AG09319 (cell line): ENCODE measurements around the gene MARCHF10.
"Not testable (repeated sequence)": the region's sequence is repeated elsewhere in the genome, so short reads cannot be mapped to it uniquely, and the experiment has no call there.

Experiments used
- DNase-seq: peaks from one replicate; pipeline ENCODE4 v3.0.0-alpha.2; 2010; ENCODE audit warnings: low read depth; ENCODE audit errors: extremely low read depth
- CTCF ChIP-seq: IDR thresholded peaks from 2 replicates; pipeline ENCODE4 v1.5.1; 2011; ENCODE audit warnings: low read depth, mild to moderate bottlenecking, inconsistent platforms, low read length, moderate library complexity

Gene MARCHF10

GRCh38 chr17:62848334-62848733, 40.2 kb upstream of the MARCHF10 start:
- DNase-seq = no peak
- TF ChIP-seq CTCF = no peak

- DNase-seq = no peak
- no peak for TF ChIP-seq CTCF
Observed at GRCh38 chr17:62847426-62847825, 39.3 kb upstream of the MARCHF10 start.

DNA sequence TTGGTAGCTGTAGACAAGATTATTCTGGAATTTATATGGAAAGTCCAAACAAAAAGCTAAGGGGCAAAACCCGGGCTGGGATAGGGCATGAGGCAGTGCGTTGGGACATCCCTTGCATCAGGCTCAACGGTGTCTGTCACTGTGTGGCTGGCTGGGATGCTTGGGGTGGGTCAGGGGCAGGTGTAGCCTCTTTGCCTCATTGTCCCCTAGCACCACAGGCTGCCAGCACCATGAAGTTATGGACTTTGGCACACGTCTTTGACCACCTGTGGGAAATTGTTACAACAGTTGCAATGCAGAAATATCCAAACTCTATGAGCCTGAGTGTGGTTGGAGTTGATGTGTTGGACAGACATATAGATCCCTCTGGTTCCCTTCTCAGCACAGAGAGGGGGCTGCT, 32.8 kb upstream of the MARCHF10 start:
- DNase-seq = no peak
- no peak for TF ChIP-seq CTCF

DNA sequence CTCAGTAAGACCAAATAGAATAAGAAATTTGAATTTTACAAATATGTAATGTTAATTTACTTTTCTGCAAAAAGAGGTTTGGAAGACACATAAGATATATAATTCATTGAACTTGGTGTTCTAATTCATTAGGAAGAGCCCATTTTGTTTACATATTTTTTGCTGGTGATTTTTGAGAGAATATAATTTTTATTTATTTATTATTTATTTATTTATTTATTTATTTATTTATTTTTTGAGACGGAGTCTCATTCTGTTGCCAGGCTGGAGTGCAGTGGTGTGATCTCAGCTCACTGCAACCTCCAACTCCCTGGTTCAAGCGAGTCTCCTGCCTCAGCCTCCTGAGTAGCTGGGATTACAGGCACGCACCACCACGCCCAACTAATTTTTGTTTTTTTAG, 25.7 kb upstream of the MARCHF10 start:
- not testable (repeated sequence) for DNase-seq

DNA sequence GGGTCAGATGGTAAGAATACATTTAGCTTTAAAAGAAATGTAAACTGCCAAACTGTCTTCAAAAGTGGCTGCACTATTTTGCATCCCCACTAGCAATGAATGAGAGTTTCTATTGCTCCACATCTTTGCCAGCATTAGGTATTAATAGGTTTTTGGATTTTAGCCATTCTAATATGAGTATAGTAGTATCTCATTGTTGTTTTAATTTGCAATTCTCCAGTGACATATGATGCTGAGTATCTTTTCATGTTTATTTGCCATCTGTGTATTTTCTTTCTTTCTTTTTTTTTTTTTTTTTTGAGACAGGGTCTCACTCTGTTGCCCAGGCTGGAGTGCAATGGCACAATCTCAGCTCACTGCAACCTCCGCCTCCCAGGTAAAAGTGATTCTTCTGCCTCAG, 24.3 kb upstream of the MARCHF10 start:
- no peak for DNase-seq
- no peak for TF ChIP-seq CTCF

DNA sequence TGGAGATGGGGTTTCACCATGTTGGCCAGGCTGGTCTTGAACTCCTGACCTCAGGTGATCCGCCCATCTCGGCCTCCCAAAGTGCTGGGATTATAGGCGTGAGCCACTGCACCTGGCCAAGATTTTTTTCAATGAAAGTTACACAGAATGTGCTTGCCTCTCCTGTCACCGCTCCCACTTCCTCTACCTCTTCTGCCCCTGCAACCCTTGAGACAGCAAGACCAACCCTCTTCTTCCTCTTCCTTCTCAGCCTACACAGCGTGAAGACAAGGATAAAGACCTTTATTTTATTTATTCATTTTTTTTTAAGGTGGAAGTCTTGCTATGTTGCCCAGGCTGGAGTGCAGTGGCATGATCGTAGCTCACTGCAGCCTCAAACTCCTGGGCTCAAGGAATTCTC, 23.0 kb upstream of the MARCHF10 start:
- not testable (repeated sequence) for DNase-seq

- no peak for TF ChIP-seq CTCF
- no peak for DNase-seq
Observed at GRCh38 chr17:62827746-62828485, 19.8 kb upstream of the MARCHF10 start.

DNA sequence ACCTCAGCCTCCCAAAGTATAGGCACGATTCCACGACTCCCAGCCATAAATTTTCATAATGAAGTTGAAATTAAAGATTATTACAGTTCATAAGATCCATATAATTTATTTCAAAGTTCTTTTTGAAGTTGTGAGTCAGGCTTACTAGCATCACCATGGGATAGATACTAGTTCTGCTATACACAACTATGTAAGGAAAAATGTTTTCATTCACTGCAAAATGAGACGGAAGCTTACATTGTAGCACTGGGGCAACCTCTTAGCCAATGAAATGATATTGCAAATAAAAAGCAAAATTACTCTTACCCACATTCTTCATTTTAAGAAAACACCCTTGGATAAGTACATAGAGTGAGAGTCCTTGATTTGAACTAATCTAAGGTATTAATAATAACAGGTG, 18.8 kb upstream of the MARCHF10 start:
- DNase-seq = no peak
- TF ChIP-seq CTCF = no peak

DNA sequence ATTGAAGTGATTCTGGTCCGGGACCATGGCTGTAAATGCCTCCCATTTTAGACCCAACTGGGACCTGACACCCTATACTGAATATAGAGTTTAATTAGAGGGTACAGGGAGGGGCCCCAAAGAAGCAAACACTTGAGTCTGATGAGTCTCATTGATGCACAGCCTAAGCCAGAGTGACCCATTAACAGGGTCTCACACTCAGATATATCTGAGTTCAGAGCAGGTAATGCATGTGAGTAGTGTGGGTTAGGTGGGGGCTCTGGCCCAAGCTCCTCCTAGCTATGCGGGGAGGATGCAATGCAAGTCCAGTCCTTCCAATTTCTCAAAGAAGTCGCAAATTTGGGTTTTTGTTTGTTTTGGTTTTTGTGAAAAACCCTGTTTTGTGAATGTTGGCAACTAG, 17.1 kb upstream of the MARCHF10 start:
- DNase-seq = no peak
- TF ChIP-seq CTCF = no peak
